Measurements from ENCODE around the gene PLRG1.
"Not testable (repeated sequence)": the region's sequence is repeated elsewhere in the genome, so short reads cannot be mapped to it uniquely, and the experiment has no call there.

GRCh38 chr4:154594343-154594742 is 44.1 kb upstream of the PLRG1 start:
- TF ChIP-seq CREB1 (IDR thresholded peaks at IDR 0.05); TBP (IDR thresholded peaks at IDR 0.05; ENCODE audit: low read depth, low read length); HDAC6 (IDR thresholded peaks at IDR 0.05; ENCODE audit: low read depth, low read length): not testable (repeated sequence)

Measured in H1 (cell line).